ENCODE data around the gene LRRC27. TPM values are rescaled to one million over a fixed set of nuclear protein-coding genes. Genes with fewer than 3 reads are reported as not detected.
A peak's percentile ranks its signal among the peaks of the same experiment; 100 is the strongest.

LRRC27 gene
- total and polyA plus RNA-seq, 7 donors = 1.4 to 15.5 (median 6.2) TPM

DNA sequence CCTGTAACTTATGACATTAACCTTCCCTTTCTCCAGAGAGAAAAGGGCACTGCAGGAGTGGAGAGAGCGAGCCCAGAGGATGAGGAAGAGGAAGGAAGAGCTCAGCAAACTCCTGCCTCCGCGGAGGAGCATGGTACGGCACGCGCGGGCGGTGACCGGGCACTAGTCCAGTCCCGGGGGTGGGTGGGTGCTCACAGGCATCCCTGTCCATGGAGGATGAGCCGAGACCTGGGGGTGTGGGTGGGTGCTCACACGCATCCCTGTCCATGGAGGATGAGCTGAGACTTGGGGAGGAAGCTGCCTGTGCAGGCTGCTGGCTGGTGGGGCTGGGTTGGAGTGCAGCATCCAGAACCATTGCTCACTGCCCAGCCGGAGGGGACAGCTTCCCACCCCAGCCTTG is 23.8 kb downstream of the LRRC27 start:
- Histone ChIP-seq H3K36me3 (peaks cover 0 to 7% (median 0%) of the 10 kb centered on the region in 4 donors), H3K4me3 (no peak overlapping the region), H3K9me3 (no peaks in the 10 kb centered on the region), H3K27me3 (no peaks in the 10 kb centered on the region), H3K27ac (no peak overlapping the region), H3K4me1 (no peaks in the 10 kb centered on the region)
- WGBS, 2 donors = 90 to 97% methylated on average over 13 of the region's 13 CpGs
- TF ChIP-seq POLR2A (IDR thresholded peaks at IDR 0.05) (no peak), EP300 (IDR thresholded peaks at IDR 0.05) (no peak), POLR2AphosphoS5 (IDR thresholded peaks at IDR 0.05) (no peak)
- TF ChIP-seq, protein P1, sequence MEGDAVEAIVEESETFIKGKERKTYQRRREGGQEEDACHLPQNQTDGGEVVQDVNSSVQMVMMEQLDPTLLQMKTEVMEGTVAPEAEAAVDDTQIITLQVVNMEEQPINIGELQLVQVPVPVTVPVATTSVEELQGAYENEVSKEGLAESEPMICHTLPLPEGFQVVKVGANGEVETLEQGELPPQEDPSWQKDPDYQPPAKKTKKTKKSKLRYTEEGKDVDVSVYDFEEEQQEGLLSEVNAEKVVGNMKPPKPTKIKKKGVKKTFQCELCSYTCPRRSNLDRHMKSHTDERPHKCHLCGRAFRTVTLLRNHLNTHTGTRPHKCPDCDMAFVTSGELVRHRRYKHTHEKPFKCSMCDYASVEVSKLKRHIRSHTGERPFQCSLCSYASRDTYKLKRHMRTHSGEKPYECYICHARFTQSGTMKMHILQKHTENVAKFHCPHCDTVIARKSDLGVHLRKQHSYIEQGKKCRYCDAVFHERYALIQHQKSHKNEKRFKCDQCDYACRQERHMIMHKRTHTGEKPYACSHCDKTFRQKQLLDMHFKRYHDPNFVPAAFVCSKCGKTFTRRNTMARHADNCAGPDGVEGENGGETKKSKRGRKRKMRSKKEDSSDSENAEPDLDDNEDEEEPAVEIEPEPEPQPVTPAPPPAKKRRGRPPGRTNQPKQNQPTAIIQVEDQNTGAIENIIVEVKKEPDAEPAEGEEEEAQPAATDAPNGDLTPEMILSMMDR (IDR thresholded peaks at IDR 0.05) = no peak
- no peak for DNase-seq
- intact Hi-C loops (cut with DNase I) = no loop called here

DNA sequence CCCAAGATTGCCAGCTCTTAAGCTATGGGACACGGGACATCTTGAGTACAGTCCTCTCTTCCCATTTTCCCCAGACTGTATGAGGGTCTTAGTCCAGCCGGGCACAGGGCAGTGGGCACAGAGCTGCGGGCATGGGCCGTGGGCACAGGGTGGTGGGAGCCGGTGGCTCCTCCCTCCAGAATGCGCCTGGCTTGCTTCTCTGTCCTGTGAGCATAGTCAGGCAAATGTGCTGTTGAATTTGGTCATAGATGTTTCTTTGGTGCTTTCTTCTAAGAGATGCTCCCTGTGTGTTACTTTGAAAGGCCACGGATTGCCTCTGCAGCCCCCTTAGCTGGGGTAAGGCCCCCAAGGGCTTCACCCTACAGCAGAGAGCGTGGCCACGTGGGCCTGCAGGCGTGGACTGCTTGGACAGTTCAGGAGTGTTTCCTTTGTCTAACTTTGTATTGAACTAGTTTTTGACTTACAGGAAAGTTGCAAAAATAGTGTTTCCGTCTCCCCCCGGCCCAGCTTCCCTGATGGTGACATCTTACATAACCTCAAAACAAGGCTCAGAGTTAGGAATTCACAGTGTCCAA is 24.7 kb downstream of the LRRC27 start:
- peak; percentile 27 for DNase-seq
- H3K4me3 ChIP-seq = no peak overlapping the region
- H3K36me3 ChIP-seq = peaks cover 0 to 7% (median 0%) of the 10 kb centered on the region in 4 donors
- no peaks in the 10 kb centered on the region for H3K9me3 ChIP-seq
- no peaks in the 10 kb centered on the region for H3K27me3 ChIP-seq
- H3K27ac ChIP-seq = no peak overlapping the region
- intact Hi-C loops (cut with DNase I) = no loop called here
- WGBS, 2 donors = 96% methylated on average over 12 of the region's 12 CpGs
- H3K4me1 ChIP-seq = no peaks in the 10 kb centered on the region
- no peak for TF ChIP-seq EP300 (IDR thresholded peaks at IDR 0.05)
- TF ChIP-seq, protein P1 (IDR thresholded peaks at IDR 0.05) = no peak
- TF ChIP-seq POLR2AphosphoS5 (IDR thresholded peaks at IDR 0.05) = no peak
- no peak for TF ChIP-seq POLR2A (IDR thresholded peaks at IDR 0.05)

DNA sequence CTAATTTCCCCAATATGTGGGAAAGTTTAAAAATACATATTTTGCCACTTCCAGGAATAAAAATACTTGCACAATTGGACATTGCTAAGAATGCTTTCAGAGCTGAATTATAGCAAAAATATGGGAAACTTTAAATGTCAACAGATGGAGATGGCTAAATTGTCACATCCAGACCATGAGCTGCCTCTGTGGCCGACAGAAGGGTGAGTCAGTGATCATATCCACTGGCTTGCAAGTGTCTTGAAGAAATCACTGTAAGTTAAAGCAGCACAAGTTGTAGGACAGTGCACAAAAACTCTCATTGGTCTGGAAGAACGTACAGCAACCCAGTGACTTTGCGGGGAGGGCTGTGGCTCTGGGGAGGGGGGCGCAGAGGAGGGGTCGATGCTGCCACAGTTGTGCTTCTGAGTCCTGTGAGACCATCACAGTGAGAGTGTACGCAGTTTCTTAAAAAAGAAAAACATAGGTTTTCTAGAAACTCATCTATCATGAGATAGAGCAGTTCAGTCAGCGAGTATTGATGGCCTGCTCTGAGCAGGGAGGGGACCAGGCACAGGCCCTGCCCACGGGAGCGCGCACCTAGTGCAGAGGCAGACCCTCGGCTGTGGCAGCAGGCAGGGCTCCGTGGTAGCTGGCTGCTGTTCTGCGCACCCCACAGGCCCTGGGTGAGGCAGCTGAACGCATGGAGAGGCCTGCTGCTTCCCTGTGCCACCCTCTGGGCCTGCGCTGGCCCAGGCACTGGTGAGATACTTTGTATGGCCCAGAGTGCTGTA is 25.5 kb downstream of the LRRC27 start:
- WGBS, 2 donors = 97% methylated on average over 15 of the region's 15 CpGs
- H3K4me1 ChIP-seq = no peaks in the 10 kb centered on the region
- no peaks in the 10 kb centered on the region for H3K27me3 ChIP-seq
- intact Hi-C loops (cut with DNase I) = no loop called here
- DNase-seq = peak; percentile 34
- H3K9me3 ChIP-seq = no peaks in the 10 kb centered on the region
- H3K4me3 ChIP-seq = no peak overlapping the region
- TF ChIP-seq EP300 (IDR thresholded peaks at IDR 0.05) = no peak
- no peak for TF ChIP-seq POLR2AphosphoS5 (IDR thresholded peaks at IDR 0.05)
- TF ChIP-seq POLR2A (IDR thresholded peaks at IDR 0.05) = no peak
- TF ChIP-seq, protein P1 (IDR thresholded peaks at IDR 0.05) = no peak
- H3K36me3 ChIP-seq = peaks cover 0 to 14% (median 0%) of the 10 kb centered on the region in 4 donors
- H3K27ac ChIP-seq = no peak overlapping the region

DNA sequence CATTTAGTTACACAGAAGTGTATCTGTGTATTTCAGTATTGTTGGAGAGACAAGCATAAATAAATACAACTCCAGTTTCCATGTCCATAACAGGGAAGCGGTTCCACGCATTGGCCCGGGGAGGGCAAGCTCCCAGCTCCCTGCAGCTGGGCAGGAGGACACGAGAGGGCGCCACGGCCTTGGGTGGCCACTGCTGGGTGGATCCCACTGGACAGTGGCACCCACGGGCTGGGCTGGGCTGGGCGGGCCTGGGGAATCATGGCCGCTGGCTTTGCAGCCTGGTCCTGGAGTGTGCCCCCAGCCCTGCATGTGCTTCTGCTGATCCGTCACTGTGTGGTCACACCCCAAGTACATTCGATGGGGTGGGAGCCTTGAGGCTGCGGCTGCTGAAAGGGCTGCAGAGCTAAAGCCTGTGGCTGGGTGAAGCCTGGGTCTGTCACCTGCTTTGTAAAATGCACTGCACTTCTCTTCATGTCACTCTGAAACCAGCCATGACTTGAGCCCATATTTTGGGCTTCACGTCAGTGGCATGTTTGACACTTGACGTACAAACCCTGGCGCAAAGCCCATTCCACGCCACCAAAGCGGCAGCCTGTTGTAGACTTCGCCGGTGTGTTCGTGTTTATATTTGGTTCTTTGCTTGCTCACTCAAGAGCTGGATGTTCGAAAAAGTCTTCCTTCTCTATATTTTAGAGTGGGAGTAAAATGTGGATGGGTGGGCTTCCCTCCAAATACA is 27.5 kb downstream of the LRRC27 start:
- Histone ChIP-seq H3K4me1 (no peaks in the 10 kb centered on the region), H3K9me3 (no peaks in the 10 kb centered on the region), H3K4me3 (no peak overlapping the region), H3K36me3 (peaks cover 0 to 12% (median 0%) of the 10 kb centered on the region in 4 donors), H3K27ac (no peak overlapping the region), H3K27me3 (no peaks in the 10 kb centered on the region)
- TF ChIP-seq EP300 (IDR thresholded peaks at IDR 0.05) = no peak
- TF ChIP-seq POLR2AphosphoS5 (IDR thresholded peaks at IDR 0.05) = no peak
- intact Hi-C loops (cut with DNase I) = no loop called here
- DNase-seq = peak; percentile 53
- 77 to 78% methylated on average over 21 of the region's 21 CpGs for WGBS, 2 donors
